ENCODE results near the gene TCAIM. TPM values are rescaled to one million over a fixed set of nuclear protein-coding genes. Genes with fewer than 3 reads are reported as not detected.

Gene TCAIM
- total RNA-seq, result 22.5 and 30.4 TPM in 2 replicates

GRCh38 chr3:44338010-44338827 lies at the start of gene TCAIM:
TCAIM (plus strand) TSS chr3:44338766; CDS start chr3:44354783, 16,017 bp downstream.

Other genes with a start within 250 kb of the TCAIM start
- not detected in 2 replicates for gene TOPAZ1, start 96.9 kb upstream of the TCAIM start, total RNA-seq
- gene ZNF445, start 138.9 kb downstream of the TCAIM start, total RNA-seq, result 6.1 and 7.7 TPM in 2 replicates
- 4.6 and 5.0 TPM in 2 replicates for gene ZKSCAN7, start 216.4 kb downstream of the TCAIM start, total RNA-seq
- gene ZNF660, start 246.2 kb downstream of the TCAIM start, total RNA-seq, result 1.7 and 1.8 TPM in 2 replicates

Data from placental pericyte (primary cell).